SJSA1 (cell line): ENCODE measurements around the gene LIPI. TPM values are rescaled to one million over a fixed set of nuclear protein-coding genes. Genes with fewer than 3 reads are reported as not detected.

Experiments
- DNase-seq, 2 experiments: peaks; one replicate each; pipeline ENCODE4 v3.0.0-alpha.2; 2015 to 2020; ENCODE audit warnings: low spot score in 2 of 2, low read depth in 1 of 2
- H3K27ac ChIP-seq: fragments of 250-450 bp; sonication (Bioruptor Pico); 2 replicates; pipeline ENCODE4 v1.5.1; 2020; ENCODE audit warnings: mild to moderate bottlenecking, moderate library complexity
- H3K27me3 ChIP-seq: fragments of 250-450 bp; sonication (Bioruptor Pico); replicated peaks from 2 replicates; pipeline ENCODE4 v1.5.1; 2020; ENCODE audit warnings: mild to moderate bottlenecking, moderate library complexity
- H3K36me3 ChIP-seq: fragments of 250-450 bp; sonication (Bioruptor Pico); 2 replicates; pipeline ENCODE4 v1.5.1; 2020; ENCODE audit warnings: mild to moderate bottlenecking
- H3K4me1 ChIP-seq: fragments of 250-450 bp; sonication (Bioruptor Pico); replicated peaks from 2 replicates; pipeline ENCODE4 v1.6.1; 2021; ENCODE audit warnings: mild to moderate bottlenecking
- H3K4me3 ChIP-seq: fragments of 250-450 bp; sonication (Bioruptor Pico); 2 replicates; pipeline ENCODE4 v1.5.1; 2020; ENCODE audit warnings: mild to moderate bottlenecking
- H3K9me3 ChIP-seq: fragments of 250-450 bp; sonication (Bioruptor Pico); replicated peaks from 2 replicates; pipeline ENCODE4 v1.5.1; 2020; ENCODE audit warnings: mild to moderate bottlenecking
- total RNA-seq: library from RNA; depleted of rRNA; stranded (reverse); fragments of >200 nt; shearing (Covaris generic); gene quantifications from 2 replicates; pipeline ENCODE4 v1.2.3, GENCODE V29; 2014; rRNA removed

LIPI gene
- not detected in 2 replicates for total RNA-seq

- H3K36me3 ChIP-seq = no peaks in the 10 kb centered on the region
- H3K27ac ChIP-seq = no peak within 1 kb of the TSS
- no peak for DNase-seq
- H3K4me3 ChIP-seq = no peak within 1 kb of the TSS
- no peaks in the 10 kb centered on the region for H3K9me3 ChIP-seq
- no peaks in the 10 kb centered on the region for H3K27me3 ChIP-seq
- H3K4me1 ChIP-seq = no peaks in the 10 kb centered on the region
These were observed at the start of gene LIPI for GRCh38 chr21:14210738-14211137. Gene LIPI (minus strand): TSS chr21:14210955. CDS start chr21:14210845, 110 bp downstream.

- no peak for DNase-seq
- Histone ChIP-seq H3K4me3 (no peak overlapping the region), H3K36me3 (no peaks in the 10 kb centered on the region)
These were observed 49.5 kb upstream of the LIPI start for GRCh38 chr21:14260174-14260764.

GRCh38 chr21:14259747-14260146 lies 49.0 kb upstream of the LIPI start:
- peak in 1 of 2 experiments; percentile 10 for DNase-seq
- Histone ChIP-seq H3K36me3 (no peaks in the 10 kb centered on the region), H3K27me3 (no peaks in the 10 kb centered on the region), H3K4me1 (no peaks in the 10 kb centered on the region), H3K9me3 (no peaks in the 10 kb centered on the region), H3K4me3 (no peak overlapping the region), H3K27ac (no peak overlapping the region)

More at GRCh38 chr21:14260174-14260764, 49.5 kb upstream of the LIPI start:
- H3K4me1 ChIP-seq = no peaks in the 10 kb centered on the region
- no peak overlapping the region for H3K27ac ChIP-seq
- H3K27me3 ChIP-seq = no peaks in the 10 kb centered on the region
- no peaks in the 10 kb centered on the region for H3K9me3 ChIP-seq

- DNase-seq = no peak
- no peak overlapping the region for H3K4me3 ChIP-seq
- no peaks in the 10 kb centered on the region for H3K36me3 ChIP-seq
- H3K9me3 ChIP-seq = no peaks in the 10 kb centered on the region
- no peaks in the 10 kb centered on the region for H3K4me1 ChIP-seq
- H3K27me3 ChIP-seq = no peaks in the 10 kb centered on the region
- no peak overlapping the region for H3K27ac ChIP-seq
These were observed 40.6 kb upstream of the LIPI start for GRCh38 chr21:14251336-14251735.

- Histone ChIP-seq H3K27me3 (no peaks in the 10 kb centered on the region), H3K27ac (no peak overlapping the region)
- DNase-seq = no peak
These were observed 35.0 kb upstream of the LIPI start for GRCh38 chr21:14245711-14246110.

GRCh38 chr21:14244911-14245310 lies 34.2 kb upstream of the LIPI start:
- Histone ChIP-seq H3K9me3 (no peaks in the 10 kb centered on the region; the same call in 1 of the 2 replicates), H3K36me3 (no peaks in the 10 kb centered on the region), H3K27me3 (no peaks in the 10 kb centered on the region), H3K4me1 (no peaks in the 10 kb centered on the region), H3K27ac (no peak overlapping the region), H3K4me3 (no peak overlapping the region)
- DNase-seq = no peak

More at GRCh38 chr21:14245711-14246110, 35.0 kb upstream of the LIPI start:
- H3K4me3 ChIP-seq = no peak overlapping the region
- no peaks in the 10 kb centered on the region for H3K36me3 ChIP-seq
- no peaks in the 10 kb centered on the region for H3K4me1 ChIP-seq
- H3K9me3 ChIP-seq = no peaks in the 10 kb centered on the region; the same call in 1 of the 2 replicates

GRCh38 chr21:14243874-14244273 lies 33.1 kb upstream of the LIPI start:
- no peak for DNase-seq
- H3K27ac ChIP-seq = no peak overlapping the region
- H3K36me3 ChIP-seq = no peaks in the 10 kb centered on the region
- no peak overlapping the region for H3K4me3 ChIP-seq
- no peaks in the 10 kb centered on the region; the same call in 1 of the 2 replicates for H3K9me3 ChIP-seq
- H3K27me3 ChIP-seq = no peaks in the 10 kb centered on the region
- no peaks in the 10 kb centered on the region for H3K4me1 ChIP-seq

GRCh38 chr21:14243461-14243860 lies 32.7 kb upstream of the LIPI start:
- no peaks in the 10 kb centered on the region for H3K27me3 ChIP-seq
- no peak overlapping the region for H3K27ac ChIP-seq
- no peaks in the 10 kb centered on the region for H3K36me3 ChIP-seq
- H3K4me1 ChIP-seq = no peaks in the 10 kb centered on the region
- H3K4me3 ChIP-seq = no peak overlapping the region
- H3K9me3 ChIP-seq = no peaks in the 10 kb centered on the region; the same call in 1 of the 2 replicates
- no peak for DNase-seq

- Histone ChIP-seq H3K36me3 (no peaks in the 10 kb centered on the region), H3K27me3 (no peaks in the 10 kb centered on the region), H3K9me3 (no peaks in the 10 kb centered on the region; the same call in 1 of the 2 replicates), H3K4me1 (no peaks in the 10 kb centered on the region), H3K4me3 (no peak overlapping the region), H3K27ac (no peak overlapping the region)
- no peak for DNase-seq
These were observed 30.5 kb upstream of the LIPI start for GRCh38 chr21:14241297-14241696.

GRCh38 chr21:14239281-14239680 lies 28.5 kb upstream of the LIPI start:
- H3K4me3 ChIP-seq = no peak overlapping the region
- H3K4me1 ChIP-seq = no peaks in the 10 kb centered on the region
- no peaks in the 10 kb centered on the region for H3K36me3 ChIP-seq
- H3K27ac ChIP-seq = no peak overlapping the region
- DNase-seq = no peak
- no peaks in the 10 kb centered on the region; the same call in 1 of the 2 replicates for H3K9me3 ChIP-seq
- H3K27me3 ChIP-seq = no peaks in the 10 kb centered on the region

GRCh38 chr21:14236180-14236579 lies 25.4 kb upstream of the LIPI start:
- Histone ChIP-seq H3K27ac (no peak overlapping the region), H3K4me3 (no peak overlapping the region), H3K27me3 (no peaks in the 10 kb centered on the region), H3K4me1 (no peaks in the 10 kb centered on the region), H3K9me3 (no peaks in the 10 kb centered on the region), H3K36me3 (no peaks in the 10 kb centered on the region)
- DNase-seq = no peak

GRCh38 chr21:14235101-14235500 lies 24.3 kb upstream of the LIPI start:
- no peak for DNase-seq
- Histone ChIP-seq H3K36me3 (no peaks in the 10 kb centered on the region), H3K27ac (no peak overlapping the region), H3K27me3 (no peaks in the 10 kb centered on the region), H3K4me3 (no peak overlapping the region), H3K9me3 (no peaks in the 10 kb centered on the region), H3K4me1 (no peaks in the 10 kb centered on the region)

- no peaks in the 10 kb centered on the region for H3K9me3 ChIP-seq
- no peak for DNase-seq
- no peak overlapping the region for H3K27ac ChIP-seq
- no peaks in the 10 kb centered on the region for H3K36me3 ChIP-seq
- no peaks in the 10 kb centered on the region for H3K27me3 ChIP-seq
- no peaks in the 10 kb centered on the region for H3K4me1 ChIP-seq
- H3K4me3 ChIP-seq = no peak overlapping the region
These were observed 18.6 kb upstream of the LIPI start for GRCh38 chr21:14229399-14229798.

- no peaks in the 10 kb centered on the region for H3K9me3 ChIP-seq
- no peaks in the 10 kb centered on the region for H3K4me1 ChIP-seq
- no peaks in the 10 kb centered on the region for H3K36me3 ChIP-seq
- H3K27me3 ChIP-seq = no peaks in the 10 kb centered on the region
- H3K4me3 ChIP-seq = no peak overlapping the region
- H3K27ac ChIP-seq = no peak overlapping the region
- no peak for DNase-seq
These were observed 12.6 kb upstream of the LIPI start for GRCh38 chr21:14223365-14223764.
